NCI-H2081 (cell line): ENCODE data around the gene NTNG1.
A peak's percentile ranks its signal among the peaks of the same experiment; 100 is the strongest.
"Not testable (repeated sequence)": the region's sequence is repeated elsewhere in the genome, so short reads cannot be mapped to it uniquely, and the experiment has no call there.

Source experiments
- DNase-seq, 2 experiments: peaks; one replicate each; lab custom pipeline; 2025; lab: John Stamatoyannopoulos, UW

Gene NTNG1

GRCh38 chr1:107196973-107197562 is 56.2 kb downstream of the NTNG1 start:
- peak; percentile 55 to 75 for DNase-seq

GRCh38 chr1:107198561-107198960 is 57.7 kb downstream of the NTNG1 start:
- peak in 1 of 2 experiments; percentile 72 for DNase-seq

- no peak for DNase-seq
Measured at GRCh38 chr1:107200631-107201030, 59.8 kb downstream of the NTNG1 start.

- DNase-seq = no peak
Measured at GRCh38 chr1:107202007-107202406, 61.2 kb downstream of the NTNG1 start.

- no peak for DNase-seq
Measured at GRCh38 chr1:107213225-107213624, 72.4 kb downstream of the NTNG1 start.

GRCh38 chr1:107220036-107220435 is 79.2 kb downstream of the NTNG1 start:
- DNase-seq = no peak

- DNase-seq = peak in 1 of 2 experiments; percentile 2
Measured at GRCh38 chr1:107225706-107226105, 84.9 kb downstream of the NTNG1 start.

- no peak for DNase-seq
Measured at GRCh38 chr1:107228704-107229371, 88.0 kb downstream of the NTNG1 start.

- DNase-seq = no peak
Measured at GRCh38 chr1:107229711-107230110, 88.9 kb downstream of the NTNG1 start.

GRCh38 chr1:107230121-107230520 is 89.3 kb downstream of the NTNG1 start:
- DNase-seq = no peak

GRCh38 chr1:107231291-107231690 is 90.5 kb downstream of the NTNG1 start:
- DNase-seq = no peak

- no peak for DNase-seq
Measured at GRCh38 chr1:107232426-107232825, 91.6 kb downstream of the NTNG1 start.

GRCh38 chr1:107236760-107237159 is 95.9 kb downstream of the NTNG1 start:
- not testable (repeated sequence) for DNase-seq

- DNase-seq = no peak
Measured at GRCh38 chr1:107243461-107243860, 102.6 kb downstream of the NTNG1 start.

GRCh38 chr1:107244709-107245500 is 104.1 kb downstream of the NTNG1 start:
- no peak for DNase-seq

- DNase-seq = no peak
Measured at GRCh38 chr1:107246775-107247345, 106.0 kb downstream of the NTNG1 start.

- DNase-seq = no peak
Measured at GRCh38 chr1:107247679-107248078, 106.8 kb downstream of the NTNG1 start.

- peak; percentile 43 to 82 for DNase-seq
Measured at GRCh38 chr1:107250169-107250568, 109.3 kb downstream of the NTNG1 start.

GRCh38 chr1:107251083-107251482 is 110.2 kb downstream of the NTNG1 start:
- no peak for DNase-seq

GRCh38 chr1:107251839-107252238 is 111.0 kb downstream of the NTNG1 start:
- DNase-seq = no peak

GRCh38 chr1:107252271-107252670 is 111.4 kb downstream of the NTNG1 start:
- DNase-seq = no peak

- DNase-seq = no peak
Measured at GRCh38 chr1:107254306-107254705, 113.5 kb downstream of the NTNG1 start.

GRCh38 chr1:107255469-107255868 is 114.6 kb downstream of the NTNG1 start:
- no peak for DNase-seq
